ENCODE measurements around the gene VCL. TPM values are rescaled to one million over a fixed set of nuclear protein-coding genes. Genes with fewer than 3 reads are reported as not detected.
A peak's percentile ranks its signal among the peaks of the same experiment; 100 is the strongest.

The VCL gene
- total RNA-seq, 1 experiment from 2014 or later, result 291 TPM

- no peak overlapping the region for H4K5ac ChIP-seq (ENCODE audit: insufficient read length, low read depth, low read length)
These were observed 41.7 kb downstream of the VCL start for GRCh38 chr10:74039561-74040145.

More at GRCh38 chr10:74039561-74040145, 41.7 kb downstream of the VCL start:
- no peaks in the 10 kb centered on the region for H3K9me3 ChIP-seq (ENCODE audit: control insufficient read depth, low read depth, low read length)
- peaks cover 12 to 33% (median 32%) of the 10 kb centered on the region in 3 experiments; a peak in 6 of 7 replicates for H3K36me3 Mint-ChIP-seq (ENCODE audit: insufficient read depth in 1 of 3, low read depth in 3 of 3)
- H3K23me2 ChIP-seq (ENCODE audit: insufficient read length, low read depth, low read length, poor library complexity, severe bottlenecking), result no peaks in the 10 kb centered on the region
- H2BK15ac ChIP-seq (ENCODE audit: low read depth, low read length), result no peak overlapping the region
- no peak overlapping the region for H2BK120ac ChIP-seq (ENCODE audit: low read depth, low read length, poor library complexity, severe bottlenecking)
- TF ChIP-seq CTCF (conservative IDR thresholded peaks at IDR 0.05), result no peak
- no peak overlapping the region for H2BK5ac ChIP-seq (ENCODE audit: insufficient read length, low read length)
- no peak overlapping the region for H2AFZ ChIP-seq (ENCODE audit: low read length)
- no peak overlapping the region for H3K23ac ChIP-seq (ENCODE audit: insufficient read length, low read depth, low read length)
- peaks cover 20 to 31% of the 10 kb centered on the region in 2 experiments for H3K4me1 Mint-ChIP-seq
- H3K4me2 ChIP-seq (ENCODE audit: insufficient read depth, insufficient read length, low read length), result no peak overlapping the region
- no peak overlapping the region for H4K91ac ChIP-seq (ENCODE audit: insufficient read length, low read depth, low read length)
- WGBS (ENCODE audit: extremely low coverage, insufficient read length, low lambda C conversion rate), result no CpG with 5 or more reads among the region's 5 CpGs
- H2BK12ac ChIP-seq (ENCODE audit: insufficient read length, low read depth, low read length), result no peak overlapping the region
- no peak overlapping the region for H3K18ac ChIP-seq (ENCODE audit: insufficient read length, low read depth, low read length)
- no peak for DNase-seq
- no peak overlapping the region for H3K27ac ChIP-seq (ENCODE audit: insufficient read length, low read depth, low read length)
- peak overlapping the region; percentile 21 to 89 (median 87) for H3K27ac Mint-ChIP-seq
- no peak overlapping the region for H2BK20ac ChIP-seq (ENCODE audit: low read depth, low read length, poor library complexity, severe bottlenecking)
- no peak overlapping the region; a peak in 1 of 5 replicates for H3K4me3 Mint-ChIP-seq
- no peaks in the 10 kb centered on the region for H3K27me3 Mint-ChIP-seq (ENCODE audit: low read depth)
- no peaks in the 10 kb centered on the region for H3K9me3 Mint-ChIP-seq
- H3K79me2 ChIP-seq (ENCODE audit: insufficient read depth, low read length), result peaks cover 6% of the 10 kb centered on the region; the same call in 1 of the 2 replicates
- H3K4me1 ChIP-seq (ENCODE audit: insufficient read depth, low read length), result peaks cover 2% of the 10 kb centered on the region; the same call in 1 of the 2 replicates
- no peak overlapping the region for H3K9ac ChIP-seq (ENCODE audit: extremely low read depth, insufficient read length, low read length)
- no peak overlapping the region for H2AK5ac ChIP-seq (ENCODE audit: insufficient read length, low read length)
- no peak overlapping the region for H3K4ac ChIP-seq (ENCODE audit: low read depth, low read length)
- H3K56ac ChIP-seq (ENCODE audit: insufficient read length, low read depth, low read length), result no peak overlapping the region
- no peaks in the 10 kb centered on the region for H3K27me3 ChIP-seq (ENCODE audit: insufficient read depth, low read length)
- H3K14ac ChIP-seq (ENCODE audit: insufficient read depth, low read length), result no peak overlapping the region
- H3T11ph ChIP-seq (ENCODE audit: low read length), result no peak overlapping the region
- no peaks in the 10 kb centered on the region for H3K79me1 ChIP-seq (ENCODE audit: insufficient read depth, low read depth, low read length, poor library complexity, severe bottlenecking)
- no peaks in the 10 kb centered on the region for H4K20me1 ChIP-seq (ENCODE audit: control insufficient read depth, insufficient read depth, insufficient read length)
- H4K8ac ChIP-seq (replicated peaks; ENCODE audit: insufficient read length, low read depth, low read length), result no peak overlapping the region

Data from H9 (cell line).